HCT116 (cell line): ENCODE results near the gene RSRC1.

ENCODE experiments used
- ATF3 ChIP-seq: IDR thresholded peaks from 2 replicates; pipeline ENCODE4 v1.6.1; 2012
- CTCF ChIP-seq, 3 experiments: fragments of 200-600 bp in 1 of 3; sonication (generic) in 1 of 3; IDR thresholded peaks in 2 of 3; conservative IDR thresholded peaks in 1 of 3; 2 replicates each; pipeline ENCODE4 v1.5.1; 2012 to 2017; ENCODE audit warnings: low read depth in 2 of 3, low read length in 2 of 3, antibody characterized with exemption in 1 of 3, borderline replicate concordance in 1 of 3, control low read depth in 1 of 3, mild to moderate bottlenecking in 1 of 3, mixed read lengths in 1 of 3, mixed run types in 1 of 3, moderate library complexity in 1 of 3; ENCODE audit not compliant: insufficient read depth in 1 of 3
- ELF1 ChIP-seq: IDR thresholded peaks from 2 replicates; pipeline ENCODE4 v1.6.1; 2012; ENCODE audit warnings: low read depth, borderline replicate concordance
- EZH2 ChIP-seq: fragments of 200-600 bp; sonication (generic); IDR thresholded peaks from 2 replicates; pipeline ENCODE4 v1.6.1; 2017; ENCODE audit warnings: antibody characterized with exemption, mixed run types
- EZH2phosphoT487 ChIP-seq: fragments of 200-600 bp; IDR thresholded peaks from 2 replicates; pipeline ENCODE4 v1.6.1; 2018; ENCODE audit warnings: antibody characterized with exemption, borderline replicate concordance
- JUND ChIP-seq: IDR thresholded peaks from 2 replicates; pipeline ENCODE4 v1.6.1; 2012
- MAX ChIP-seq: IDR thresholded peaks from 2 replicates; pipeline ENCODE4 v1.6.1; 2012
- POLR2A ChIP-seq: IDR thresholded peaks from 2 replicates; pipeline ENCODE4 v1.7.0; 2011; ENCODE audit warnings: borderline replicate concordance; ENCODE audit not compliant: insufficient read depth, insufficient read length; ENCODE audit errors: extremely low read depth
- POLR2AphosphoS5 ChIP-seq: IDR thresholded peaks from 2 replicates; pipeline ENCODE4 v1.6.1; 2011; ENCODE audit warnings: mild to moderate bottlenecking, low read depth, low read length, moderate library complexity
- RAD21 ChIP-seq: IDR thresholded peaks from 2 replicates; pipeline ENCODE4 v1.6.1; 2012; ENCODE audit warnings: low read depth, mild to moderate bottlenecking

- TF ChIP-seq CTCF (IDR thresholded peaks at IDR 0.05 in 2 of 3, conservative IDR thresholded peaks at IDR 0.05 in 1 of 3; ENCODE audit: borderline replicate concordance in 1 of 3, insufficient read depth in 1 of 3, low read depth in 2 of 3, low read length in 2 of 3) (no peak), MAX (no peak), POLR2A (no peak), EZH2phosphoT487 (no peak), ATF3 (no peak), POLR2AphosphoS5 (no peak), RAD21 (no peak), EZH2 (no peak), JUND (no peak), ELF1 (no peak)
Observed at GRCh38 chr3:158085358-158085757, 24.5 kb upstream of the RSRC1 start.
